ENCODE results near the gene GFRA1.

The GFRA1 gene

GRCh38 chr10:116209781-116210180, 63.2 kb downstream of the GFRA1 start:
- no peak for TF ChIP-seq EZH2 (IDR thresholded peaks at IDR 0.05; ENCODE audit: borderline replicate concordance, low read depth, low read length, severe bottlenecking)
- no peak for TF ChIP-seq CTCF (IDR thresholded peaks at IDR 0.05; ENCODE audit: borderline replicate concordance, extremely low read depth, low read length, poor library complexity, severe bottlenecking)
- no peaks in the 10 kb centered on the region for H3K4me1 ChIP-seq (ENCODE audit: insufficient read depth, low read length)
- ATAC-seq (ENCODE audit: insufficient read depth, low read depth) (no peak), DNase-seq (no peak)
- H3K4me3 ChIP-seq (ENCODE audit: low read depth in 1 of 2, low read length in 2 of 2) = no peak overlapping the region
- H3K36me3 ChIP-seq (ENCODE audit: insufficient read depth, low read length) = no peaks in the 10 kb centered on the region
- no peaks in the 10 kb centered on the region for H3K27me3 ChIP-seq (ENCODE audit: insufficient read depth, low read length, poor library complexity)
- H4K20me1 ChIP-seq (ENCODE audit: insufficient read depth, low read length) = no peaks in the 10 kb centered on the region
- H2AFZ ChIP-seq (ENCODE audit: low read depth, low read length) = no peak overlapping the region
- H3K79me2 ChIP-seq (ENCODE audit: insufficient read depth, low read length) = no peaks in the 10 kb centered on the region
- no peak overlapping the region for H3K4me2 ChIP-seq (ENCODE audit: insufficient read depth, low read length)
- no peak overlapping the region for H3K27ac ChIP-seq (ENCODE audit: low read length)
- H3K9ac ChIP-seq (ENCODE audit: low read depth, low read length) = no peak overlapping the region
- no peaks in the 10 kb centered on the region for H3K9me3 ChIP-seq (ENCODE audit: insufficient read depth, low read length, severe bottlenecking)

- no peak for TF ChIP-seq CTCF (IDR thresholded peaks at IDR 0.05; ENCODE audit: borderline replicate concordance, extremely low read depth, low read length, poor library complexity, severe bottlenecking)
- TF ChIP-seq EZH2 (IDR thresholded peaks at IDR 0.05; ENCODE audit: borderline replicate concordance, low read depth, low read length, severe bottlenecking) = no peak
- no peak overlapping the region for H3K4me3 ChIP-seq (ENCODE audit: low read depth in 1 of 2, low read length in 2 of 2)
- H3K9ac ChIP-seq (ENCODE audit: low read depth, low read length) = no peak overlapping the region
- no peaks in the 10 kb centered on the region for H3K9me3 ChIP-seq (ENCODE audit: insufficient read depth, low read length, severe bottlenecking)
- DNase-seq (no peak), ATAC-seq (ENCODE audit: insufficient read depth, low read depth) (no peak)
- H3K27me3 ChIP-seq (ENCODE audit: insufficient read depth, low read length, poor library complexity) = no peaks in the 10 kb centered on the region
- H3K4me2 ChIP-seq (ENCODE audit: insufficient read depth, low read length) = no peak overlapping the region
- no peaks in the 10 kb centered on the region for H3K79me2 ChIP-seq (ENCODE audit: insufficient read depth, low read length)
- no peaks in the 10 kb centered on the region for H3K4me1 ChIP-seq (ENCODE audit: insufficient read depth, low read length)
- H2AFZ ChIP-seq (ENCODE audit: low read depth, low read length) = no peak overlapping the region
- H4K20me1 ChIP-seq (ENCODE audit: insufficient read depth, low read length) = no peaks in the 10 kb centered on the region
- no peak overlapping the region for H3K27ac ChIP-seq (ENCODE audit: low read length)
- H3K36me3 ChIP-seq (ENCODE audit: insufficient read depth, low read length) = no peaks in the 10 kb centered on the region
Observed at GRCh38 chr10:116208956-116209567, 63.9 kb downstream of the GFRA1 start.

- no peak overlapping the region for H3K9ac ChIP-seq (ENCODE audit: low read depth, low read length)
- H3K4me1 ChIP-seq (ENCODE audit: insufficient read depth, low read length) = no peaks in the 10 kb centered on the region
- ATAC-seq (ENCODE audit: insufficient read depth, low read depth) (no peak), DNase-seq (no peak)
- H3K79me2 ChIP-seq (ENCODE audit: insufficient read depth, low read length) = no peaks in the 10 kb centered on the region
- no peak overlapping the region for H3K4me2 ChIP-seq (ENCODE audit: insufficient read depth, low read length)
- no peaks in the 10 kb centered on the region for H3K36me3 ChIP-seq (ENCODE audit: insufficient read depth, low read length)
- H3K9me3 ChIP-seq (ENCODE audit: insufficient read depth, low read length, severe bottlenecking) = no peaks in the 10 kb centered on the region
- H3K27ac ChIP-seq (ENCODE audit: low read length) = no peak overlapping the region
- TF ChIP-seq EZH2 (IDR thresholded peaks at IDR 0.05; ENCODE audit: borderline replicate concordance, low read depth, low read length, severe bottlenecking) = no peak
- TF ChIP-seq CTCF (IDR thresholded peaks at IDR 0.05; ENCODE audit: borderline replicate concordance, extremely low read depth, low read length, poor library complexity, severe bottlenecking) = no peak
- H4K20me1 ChIP-seq (ENCODE audit: insufficient read depth, low read length) = no peaks in the 10 kb centered on the region
- no peak overlapping the region for H2AFZ ChIP-seq (ENCODE audit: low read depth, low read length)
- H3K4me3 ChIP-seq (ENCODE audit: low read depth in 1 of 2, low read length in 2 of 2) = no peak overlapping the region
- H3K27me3 ChIP-seq (ENCODE audit: insufficient read depth, low read length, poor library complexity) = no peaks in the 10 kb centered on the region
Observed at GRCh38 chr10:116207690-116208089, 65.3 kb downstream of the GFRA1 start.
